Embryonic facial prominence (tissue), 1 donor: ENCODE data around the gene BTBD7.

Experiments used
- DNase-seq: peaks from one replicate; pipeline ENCODE4 v3.0.0-alpha.2; 2016; ENCODE audit errors: extremely low spot score

Gene BTBD7

GRCh38 chr14:93195316-93195999 lies 137.4 kb downstream of the BTBD7 start:
- DNase-seq = no peak
